ENCODE data around the gene FHL5. TPM values are rescaled to one million over a fixed set of nuclear protein-coding genes. Genes with fewer than 3 reads are reported as not detected.

The FHL5 gene
- total RNA-seq, 2 donors from 2014 or later, result not detected

DNA sequence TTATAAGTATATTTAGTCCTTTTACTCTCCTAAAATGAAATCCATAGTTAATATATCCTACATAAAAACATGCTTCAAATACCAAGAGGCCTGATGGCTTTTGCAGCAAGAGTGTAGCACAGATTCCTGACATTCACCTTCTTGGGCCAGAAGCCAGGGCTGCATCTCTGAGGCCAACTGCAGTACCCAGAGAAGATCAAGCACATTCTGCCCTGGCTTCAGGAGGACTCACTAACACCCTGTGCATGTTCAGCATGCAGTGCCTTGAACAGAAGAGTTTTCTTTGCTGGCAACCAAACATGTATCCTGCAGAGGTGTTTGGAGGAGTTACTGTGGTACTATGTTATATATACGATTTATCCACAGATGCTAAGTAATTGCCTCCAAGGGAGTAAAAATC, 90.3 kb downstream of the FHL5 start:
- no peak for DNase-seq (ENCODE audit: low spot score in 2 of 2)
- Mint-ChIP-seq H3K9me3 (no peaks in the 10 kb centered on the region), H3K36me3 (no peaks in the 10 kb centered on the region), H3K27ac (no peak overlapping the region)
- ATAC-seq, result no peak

- H3K9me3 Mint-ChIP-seq, result no peaks in the 10 kb centered on the region
- DNase-seq (ENCODE audit: low spot score in 2 of 2) (no peak), ATAC-seq (no peak)
- no peaks in the 10 kb centered on the region for H3K36me3 Mint-ChIP-seq
- H3K27ac Mint-ChIP-seq, result no peak overlapping the region
Observed at GRCh38 chr6:96656567-96656966, 93.6 kb downstream of the FHL5 start.

- no peak for DNase-seq (ENCODE audit: low spot score in 2 of 2)
- peaks cover 2% of the 10 kb centered on the region in 2 donors for H3K9me3 Mint-ChIP-seq
- ATAC-seq, result no peak
- no peak overlapping the region for H3K27ac Mint-ChIP-seq
- H3K36me3 Mint-ChIP-seq, result peaks cover 0 to 2% of the 10 kb centered on the region in 2 donors
Observed at GRCh38 chr6:96657344-96657743, 94.4 kb downstream of the FHL5 start.

- peaks cover 5 to 6% of the 10 kb centered on the region in 2 donors for H3K9me3 Mint-ChIP-seq
- ATAC-seq (peak in 1 of 2 donors; percentile 59), DNase-seq (ENCODE audit: low spot score in 2 of 2) (no peak)
- H3K27ac Mint-ChIP-seq, result no peak overlapping the region
- H3K36me3 Mint-ChIP-seq, result peaks cover 0 to 6% of the 10 kb centered on the region in 2 donors
Observed at GRCh38 chr6:96659084-96659845, 96.3 kb downstream of the FHL5 start.

Other genes starting within 250 kb of the FHL5 start
- 10 to 100 TPM; 23.0 to 32.7 TPM for gene UFL1, start 41.3 kb upstream of the FHL5 start, total RNA-seq